ENCODE results near the gene KATNB1.
"Not testable (repeated sequence)": the region's sequence is repeated elsewhere in the genome, so short reads cannot be mapped to it uniquely, and the experiment has no call there.

Gene KATNB1

DNA sequence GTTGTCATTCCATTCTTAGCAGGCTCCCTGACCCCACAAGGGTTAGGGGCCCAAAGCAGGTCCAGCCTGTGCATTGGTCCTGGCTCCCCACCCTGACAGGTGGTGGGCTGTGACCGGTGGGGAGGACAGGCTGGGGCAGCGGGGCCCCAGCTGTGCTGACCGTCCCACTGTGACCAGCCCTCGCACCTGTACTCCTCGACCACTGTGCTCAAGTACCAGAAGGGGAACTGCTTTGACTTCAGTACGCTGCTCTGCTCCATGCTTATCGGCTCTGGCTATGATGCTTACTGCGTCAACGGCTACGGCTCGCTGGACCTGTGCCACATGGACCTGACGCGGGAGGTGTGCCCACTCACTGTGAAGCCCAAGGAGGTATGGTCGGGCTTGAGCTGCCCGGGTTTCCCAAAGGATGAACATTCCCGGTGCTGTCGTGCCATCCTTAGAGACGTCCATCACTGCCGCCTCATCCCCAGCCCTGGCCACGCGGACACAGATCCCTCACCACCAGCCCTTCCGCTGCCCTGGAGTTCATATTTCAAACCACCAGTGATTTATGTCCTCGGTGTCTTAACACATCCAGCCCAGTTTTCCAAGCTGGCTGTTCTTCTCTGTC lies 33.7 kb upstream of the KATNB1 start:
- no peak for DNase-seq

DNA sequence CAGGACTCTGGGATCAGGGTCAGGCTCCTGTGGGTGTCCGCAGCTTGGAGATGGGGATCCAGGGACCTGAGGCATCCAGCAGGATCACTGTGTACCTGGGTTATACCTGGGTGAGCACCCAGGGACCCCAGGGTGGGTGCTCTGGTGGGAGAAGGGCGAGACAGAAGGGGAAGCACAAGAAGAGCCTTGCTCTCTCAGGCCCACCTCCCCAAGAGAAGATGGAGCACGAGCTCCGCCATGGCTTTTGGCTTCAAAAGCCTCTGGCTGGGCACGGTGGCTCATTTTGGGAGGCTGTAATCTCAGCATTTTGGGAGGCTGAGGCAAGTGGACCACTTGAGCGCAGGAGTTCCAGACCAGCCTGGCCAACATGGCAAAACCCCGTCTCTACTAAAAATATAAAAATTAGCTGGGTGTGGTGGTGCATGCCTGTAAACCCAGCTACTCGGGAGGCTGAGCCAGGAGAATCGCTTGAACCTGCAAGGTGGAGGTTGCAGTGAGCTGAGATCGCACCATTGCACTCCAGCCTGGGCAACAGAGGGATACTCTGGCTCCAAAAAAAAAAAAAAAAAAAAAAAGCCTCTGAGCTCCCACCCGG lies 32.1 kb upstream of the KATNB1 start:
- no peak for DNase-seq

DNA sequence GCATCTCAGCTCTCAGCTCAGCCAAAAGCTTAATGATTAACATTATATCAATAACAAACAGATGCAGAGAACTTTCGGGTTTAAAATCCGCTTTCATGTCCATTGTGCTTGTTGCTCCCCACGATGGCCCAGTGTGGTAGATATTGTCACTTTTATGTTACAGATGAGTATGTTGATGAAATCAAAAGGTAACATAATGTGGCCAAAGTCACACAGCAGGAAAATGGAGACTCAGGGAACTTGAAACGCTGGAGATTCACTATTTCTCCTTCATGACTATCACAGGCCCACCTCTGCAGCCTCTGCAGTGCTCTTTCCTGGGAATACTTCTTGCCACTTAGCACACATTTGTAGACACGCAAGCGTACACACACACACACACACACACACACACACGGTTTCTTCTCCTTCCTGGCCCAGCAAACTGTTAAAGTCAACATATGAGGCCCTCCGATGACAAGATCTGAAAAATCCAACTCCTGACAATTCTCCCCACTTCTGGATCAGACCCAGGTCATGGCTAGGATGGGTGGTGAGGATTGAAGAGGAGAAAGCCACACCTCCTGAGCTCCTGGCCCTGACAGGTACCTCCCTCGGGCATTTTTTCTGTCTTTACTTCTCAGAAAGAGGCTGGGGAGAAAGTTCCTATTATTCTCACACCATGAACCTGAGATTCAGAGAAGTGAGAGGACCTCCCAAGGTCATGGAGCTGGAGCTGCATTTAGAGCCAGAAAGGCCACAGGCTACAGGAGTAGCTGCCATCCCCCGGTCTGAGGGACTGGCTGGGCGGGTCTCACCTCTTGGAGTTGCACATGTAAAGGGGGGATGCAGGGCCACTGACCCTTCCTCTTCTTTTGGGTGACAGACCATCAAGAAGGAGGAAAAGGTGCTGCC lies 31.3 kb upstream of the KATNB1 start:
- DNase-seq = no peak

DNA sequence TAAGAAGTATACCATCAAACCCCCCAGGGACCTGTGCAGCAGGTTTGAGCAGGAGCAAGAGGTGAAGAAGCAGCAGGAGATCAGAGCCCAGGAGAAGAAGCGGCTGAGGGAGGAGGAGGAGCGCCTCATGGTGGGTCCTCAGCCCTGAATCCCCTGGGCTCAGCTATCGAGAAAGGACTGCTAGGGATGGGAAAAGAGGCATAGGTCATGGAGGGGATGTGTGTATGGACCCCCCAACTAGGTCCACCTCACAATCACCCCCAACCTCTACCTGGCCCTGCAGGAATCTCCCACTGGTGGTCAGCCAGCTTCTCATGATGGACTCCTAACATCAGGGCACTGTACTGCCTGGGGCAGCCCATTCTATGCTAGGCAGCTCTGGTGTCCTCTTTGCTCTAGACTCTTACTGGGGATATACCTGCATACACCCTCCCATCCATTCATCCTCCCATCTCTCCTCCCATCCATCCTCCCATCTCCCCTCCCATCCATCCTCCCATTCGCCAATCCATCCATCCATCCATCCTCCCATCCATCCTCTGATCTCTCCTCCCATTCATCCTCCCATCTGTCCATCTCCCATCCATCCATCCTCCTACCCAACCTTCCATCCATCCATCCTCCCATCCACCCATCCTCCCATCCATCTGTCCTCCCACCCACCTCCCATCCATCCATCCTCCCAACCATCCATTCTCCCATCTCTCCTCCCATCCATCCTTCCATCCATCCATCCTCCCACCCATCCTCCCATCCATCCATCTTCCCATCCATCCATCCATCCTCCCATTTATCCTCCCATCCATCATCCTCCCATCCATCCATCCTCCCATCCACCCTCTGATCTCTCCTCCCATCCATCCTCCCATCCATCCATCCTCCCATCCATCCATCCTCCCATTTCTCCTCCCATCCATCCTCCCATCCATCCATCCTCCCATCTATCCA lies 30.4 kb upstream of the KATNB1 start:
- no peak for DNase-seq

DNA sequence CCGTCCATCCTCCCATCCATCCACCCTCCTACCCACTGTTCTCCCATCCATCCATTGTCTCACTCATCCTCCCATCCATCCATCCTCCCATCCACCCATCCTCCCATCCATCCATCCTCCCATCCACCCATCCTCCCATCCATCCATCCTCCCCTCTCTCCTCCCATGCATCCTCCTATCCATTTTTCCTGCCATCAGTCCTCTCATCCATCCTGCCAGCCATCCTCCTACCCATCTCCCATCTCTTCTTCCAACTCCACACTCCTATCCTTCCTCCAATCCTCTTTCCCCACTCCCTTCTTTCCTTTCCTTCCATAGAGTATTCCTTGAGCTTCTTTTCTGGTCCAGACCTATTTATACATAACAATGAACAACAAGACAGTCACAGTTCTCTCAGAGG lies 28.9 kb upstream of the KATNB1 start:
- DNase-seq = no peak

DNA sequence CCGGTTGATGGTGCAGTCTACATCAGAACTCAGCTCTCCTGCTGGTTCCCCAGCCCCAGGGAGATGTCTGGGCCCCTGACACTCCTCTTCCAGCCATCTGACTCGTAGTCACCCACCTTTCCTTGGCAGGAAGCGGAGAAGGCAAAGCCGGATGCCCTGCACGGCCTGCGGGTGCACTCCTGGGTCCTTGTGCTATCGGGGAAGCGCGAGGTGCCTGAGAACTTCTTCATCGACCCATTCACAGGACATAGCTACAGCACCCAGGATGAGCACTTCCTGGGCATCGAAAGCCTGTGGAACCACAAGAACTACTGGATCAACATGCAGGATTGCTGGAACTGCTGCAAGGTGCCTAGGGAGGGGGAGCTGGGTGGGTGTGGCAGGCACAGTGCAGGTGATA lies 28.2 kb upstream of the KATNB1 start:
- DNase-seq = no peak

DNA sequence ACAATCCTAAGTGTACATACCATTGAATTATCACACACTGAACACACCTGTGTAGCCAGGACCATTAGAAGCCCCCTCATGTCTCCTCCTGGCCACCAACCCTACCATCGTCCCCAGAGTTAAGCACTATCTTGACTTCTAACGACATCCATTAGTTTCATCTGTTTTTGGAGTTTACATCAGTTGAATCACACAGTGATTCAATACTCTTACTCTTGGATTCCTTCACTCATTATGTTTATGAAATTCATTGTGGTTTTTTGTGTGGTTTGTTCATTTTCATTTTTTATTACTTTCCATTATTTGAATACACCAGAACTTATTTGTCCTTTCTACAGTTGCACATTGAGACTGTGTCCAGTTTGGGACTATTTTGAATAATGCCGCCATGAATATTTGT lies 27.4 kb upstream of the KATNB1 start:
- no peak for DNase-seq

DNA sequence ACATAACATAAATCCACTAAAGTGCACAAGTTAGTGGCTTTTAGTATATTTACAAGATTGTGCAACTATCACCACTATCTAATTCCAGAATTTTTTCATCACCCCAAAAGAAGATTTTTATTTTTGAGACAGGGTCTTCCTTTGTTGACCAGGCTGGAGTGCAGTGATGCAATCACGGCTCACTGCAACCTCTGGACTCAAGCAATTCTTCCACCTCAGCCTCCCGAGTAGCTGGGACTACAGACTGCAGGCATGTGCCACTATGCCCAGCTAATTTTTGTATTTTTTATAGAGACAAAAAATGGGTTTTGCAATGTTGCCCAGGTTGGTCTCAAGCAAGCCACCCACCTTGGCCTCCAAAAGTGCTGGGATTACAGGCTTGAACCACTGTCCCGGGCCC lies 25.9 kb upstream of the KATNB1 start:
- no peak for DNase-seq

DNA sequence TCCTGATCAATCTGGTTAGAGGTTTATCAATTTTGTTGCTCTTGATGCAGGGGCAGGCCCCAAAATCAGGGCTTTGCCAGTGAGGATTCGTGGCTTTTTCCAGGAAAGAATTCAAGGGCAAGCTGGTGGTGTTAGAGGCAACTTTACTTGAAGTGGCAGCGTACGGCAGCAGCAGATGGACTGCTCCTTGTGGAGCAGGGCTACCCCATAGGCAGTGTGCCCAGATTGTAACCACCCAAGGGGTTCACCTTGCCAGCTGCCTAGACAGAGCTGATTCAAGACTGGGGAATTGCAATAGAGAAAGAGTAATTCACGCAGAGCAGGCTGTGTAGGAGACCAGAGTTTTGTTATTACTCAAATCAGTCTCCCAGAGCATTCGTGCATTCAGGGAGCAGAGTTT lies 24.2 kb upstream of the KATNB1 start:
- DNase-seq = no peak

DNA sequence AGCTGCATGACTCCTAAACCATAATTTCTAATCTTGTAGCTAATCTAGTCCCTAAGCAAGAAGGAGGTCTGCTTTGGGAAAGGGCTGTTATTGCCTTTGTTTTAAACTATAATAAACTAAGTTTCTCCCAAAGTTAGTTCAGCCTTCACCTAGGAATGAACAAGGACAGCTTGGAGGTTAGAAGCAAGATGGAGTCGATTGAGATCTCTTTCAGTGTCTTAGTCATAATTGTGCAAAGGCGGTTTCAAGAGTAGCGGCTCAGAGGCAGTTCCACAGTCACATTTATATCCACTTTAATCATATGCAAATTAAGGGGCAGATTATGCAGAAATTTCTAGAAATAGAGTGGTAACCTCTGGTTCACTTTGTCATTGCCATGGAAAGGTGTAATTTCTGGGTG lies 23.6 kb upstream of the KATNB1 start:
- no peak for DNase-seq

DNA sequence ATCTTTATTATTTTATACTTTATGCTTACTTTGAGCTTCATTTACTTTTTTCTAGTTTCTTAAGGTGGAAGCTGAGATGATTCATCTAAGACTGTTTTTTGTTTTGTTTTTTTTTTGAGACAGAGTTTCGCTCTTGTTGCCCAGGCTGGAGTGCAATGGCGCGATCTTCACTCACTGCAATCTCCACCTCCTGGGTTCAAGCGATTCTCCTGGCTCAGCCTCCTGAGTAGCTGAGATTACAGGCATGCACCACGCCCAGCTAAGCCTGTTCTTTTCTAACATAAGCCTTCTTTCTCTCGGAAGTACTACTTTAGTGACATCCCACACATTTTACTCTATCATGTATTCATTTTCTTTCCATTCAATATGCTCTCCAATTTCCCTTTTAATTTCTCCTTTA lies 23.0 kb upstream of the KATNB1 start:
- not testable (repeated sequence) for DNase-seq

DNA sequence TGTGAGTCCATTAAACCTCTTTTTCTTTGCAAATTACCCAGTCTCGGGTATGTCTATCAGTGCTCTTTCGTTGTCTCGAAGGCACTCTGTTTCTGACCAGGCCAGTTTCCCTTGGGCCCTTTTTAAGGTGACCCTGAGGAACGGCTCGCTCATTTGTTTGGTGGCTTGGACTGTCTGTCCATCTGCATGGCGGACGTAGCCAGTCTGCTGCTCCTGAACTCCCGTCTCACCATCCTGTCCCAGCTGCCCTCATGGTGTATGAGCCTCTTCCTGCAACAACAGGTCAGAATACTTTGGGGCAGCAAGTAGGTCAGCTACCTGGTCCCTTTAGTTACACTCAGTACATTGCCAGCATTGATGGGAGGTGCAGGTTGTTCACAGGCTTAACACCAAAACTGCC lies 22.0 kb upstream of the KATNB1 start:
- DNase-seq = no peak

DNA sequence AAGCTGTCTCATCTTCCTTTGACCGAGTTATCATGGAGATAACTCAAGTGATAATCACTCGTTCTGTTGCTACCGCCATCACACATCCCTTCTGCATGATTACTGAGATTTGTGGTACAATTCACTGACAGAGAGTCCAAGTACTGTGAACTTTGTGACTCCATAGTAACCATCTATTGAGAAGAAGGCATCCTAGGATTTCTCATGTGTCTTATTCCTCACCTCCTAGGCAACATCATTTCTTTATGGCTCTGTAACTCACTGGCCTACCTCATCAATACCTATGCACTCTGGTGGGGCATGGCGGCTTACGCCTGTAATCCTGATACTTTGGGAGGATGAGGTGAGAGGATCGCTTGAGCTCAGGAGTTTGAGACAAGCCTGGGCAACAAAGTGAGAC lies 21.5 kb upstream of the KATNB1 start:
- DNase-seq = no peak

DNA sequence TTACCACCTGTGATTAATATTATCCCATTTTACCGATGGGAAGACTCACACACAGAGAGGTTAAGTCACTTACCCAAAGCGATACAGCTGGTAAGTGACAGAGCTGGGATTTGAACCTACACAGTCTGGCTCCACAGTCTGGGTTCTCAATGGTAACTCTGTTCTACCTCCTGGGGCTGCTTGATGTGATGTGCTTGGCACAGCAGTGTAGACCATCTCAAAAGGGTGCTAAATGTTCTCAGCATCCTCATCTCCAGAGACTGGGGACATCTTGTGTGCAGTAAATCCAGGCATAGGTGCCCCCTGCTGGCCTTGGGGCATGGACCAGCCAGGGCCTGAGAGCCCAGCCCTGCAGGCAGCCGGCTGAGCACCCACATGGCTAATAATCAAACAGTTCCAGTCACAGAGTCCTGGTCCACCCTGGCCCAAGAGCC lies 15.4 kb upstream of the KATNB1 start:
- DNase-seq = peak; percentile 50 to 74

DNA sequence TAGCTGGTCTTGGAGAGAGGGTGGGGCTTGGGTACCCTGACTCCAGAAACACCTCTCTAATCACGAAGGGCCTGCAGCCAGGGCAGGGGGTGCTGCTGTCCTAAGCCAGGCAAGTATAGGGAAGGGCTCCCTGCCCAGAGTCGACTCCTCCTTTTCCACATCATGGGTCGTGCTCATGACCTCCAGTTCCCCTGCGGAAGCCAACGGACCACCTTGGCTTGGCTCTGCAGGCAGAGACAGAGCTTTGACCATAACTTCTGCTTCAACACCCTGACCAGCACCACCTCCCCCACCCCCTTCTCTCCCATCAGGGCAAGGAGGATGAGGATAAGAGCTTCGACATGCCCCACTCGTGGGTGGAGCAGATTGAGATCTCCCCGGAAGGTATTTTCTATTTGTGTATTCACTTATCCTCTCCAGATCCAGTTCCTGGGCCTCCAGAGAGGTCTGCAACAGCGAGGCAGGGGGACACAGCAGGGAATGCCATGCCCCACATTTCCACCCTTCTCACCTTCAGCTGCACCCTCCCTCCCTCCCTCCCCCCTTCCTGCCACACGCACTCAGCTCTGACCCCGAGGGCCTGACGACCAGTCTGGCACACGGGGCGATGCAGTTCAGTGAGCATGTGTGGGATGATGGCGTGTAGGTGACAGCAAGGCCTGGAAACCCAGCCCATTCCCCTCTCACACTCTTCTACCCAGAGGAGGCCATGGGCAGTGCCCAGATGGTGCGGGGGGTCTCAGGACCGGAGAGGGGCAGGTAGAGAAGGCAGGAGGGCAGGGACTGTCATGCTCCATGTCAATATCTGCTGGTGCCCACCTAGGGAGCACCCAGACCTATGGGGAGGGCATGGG lies 14.0 kb upstream of the KATNB1 start:
- no peak for DNase-seq

DNA sequence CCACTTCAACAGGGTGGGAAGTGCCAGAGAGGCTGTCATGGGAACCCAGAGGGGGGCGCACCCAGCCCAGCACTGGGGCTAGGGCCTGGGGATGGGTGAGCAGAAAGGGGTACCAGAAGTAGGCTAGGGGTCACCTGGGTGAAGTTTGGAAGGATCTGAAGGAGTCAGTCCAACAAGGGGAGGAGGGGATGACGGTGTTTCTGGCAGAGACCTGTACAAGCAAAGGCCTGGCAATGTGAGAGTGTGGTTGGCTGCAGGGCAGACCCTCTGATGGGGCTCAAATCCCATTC lies 13.4 kb upstream of the KATNB1 start:
- no peak for DNase-seq

DNA sequence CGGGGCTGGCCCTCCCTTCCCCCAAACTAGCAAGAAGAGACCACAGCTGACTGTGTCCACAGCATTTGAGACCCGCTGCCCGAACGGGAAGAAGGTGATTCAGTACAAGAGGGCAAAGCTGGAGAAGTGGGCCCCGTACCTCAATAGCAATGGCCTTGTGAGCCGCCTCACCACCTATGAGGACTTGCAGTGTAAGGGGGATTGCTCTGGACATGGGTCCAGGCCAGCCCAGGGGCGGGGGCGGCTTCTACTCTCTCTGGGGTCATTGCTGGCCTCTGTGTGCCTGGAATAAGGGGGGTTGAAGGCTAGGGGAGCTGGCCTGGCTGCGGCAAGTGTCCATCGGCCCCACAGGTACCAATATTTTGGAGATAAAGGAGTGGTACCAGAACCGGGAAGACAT lies 12.9 kb upstream of the KATNB1 start:
- DNase-seq = no peak

DNA sequence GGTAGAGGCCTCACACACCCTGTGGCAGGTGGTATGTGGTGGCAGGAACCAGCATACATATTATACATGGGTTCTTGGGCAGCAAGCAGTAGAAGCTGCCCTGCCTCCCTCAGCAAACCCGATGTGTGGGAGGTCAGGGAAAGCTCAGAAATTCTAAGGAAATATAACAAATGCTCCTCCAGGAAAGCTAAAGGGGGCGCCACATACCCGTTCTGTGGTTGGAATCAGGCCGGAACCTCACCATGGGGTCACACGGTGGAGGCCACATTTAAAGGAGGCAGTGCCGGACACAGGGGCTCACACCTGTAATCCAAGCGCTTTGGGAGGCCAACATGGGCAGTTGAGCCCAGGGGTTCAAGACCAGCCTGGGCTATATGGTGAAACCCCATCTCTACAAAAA lies 12.4 kb upstream of the KATNB1 start:
- DNase-seq = peak in 1 of 2 donors; percentile 11

DNA sequence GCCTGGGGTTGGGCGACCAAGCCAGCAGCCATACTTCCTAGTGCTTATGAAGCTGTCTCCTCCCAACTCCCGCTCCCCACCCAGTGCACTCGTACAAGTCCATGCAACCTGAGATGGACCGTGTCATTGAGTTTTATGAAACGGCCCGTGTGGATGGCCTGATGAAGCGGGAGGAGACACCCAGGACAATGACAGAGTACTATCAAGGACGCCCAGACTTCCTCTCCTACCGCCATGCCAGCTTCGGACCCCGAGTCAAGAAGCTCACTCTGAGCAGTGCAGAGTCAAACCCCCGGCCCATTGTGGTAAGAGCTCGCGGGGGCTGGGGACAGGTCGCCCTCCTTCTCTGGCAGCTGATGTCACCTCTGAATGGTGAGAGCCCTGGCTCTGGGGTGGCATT lies 11.0 kb upstream of the KATNB1 start:
- no peak for DNase-seq

DNA sequence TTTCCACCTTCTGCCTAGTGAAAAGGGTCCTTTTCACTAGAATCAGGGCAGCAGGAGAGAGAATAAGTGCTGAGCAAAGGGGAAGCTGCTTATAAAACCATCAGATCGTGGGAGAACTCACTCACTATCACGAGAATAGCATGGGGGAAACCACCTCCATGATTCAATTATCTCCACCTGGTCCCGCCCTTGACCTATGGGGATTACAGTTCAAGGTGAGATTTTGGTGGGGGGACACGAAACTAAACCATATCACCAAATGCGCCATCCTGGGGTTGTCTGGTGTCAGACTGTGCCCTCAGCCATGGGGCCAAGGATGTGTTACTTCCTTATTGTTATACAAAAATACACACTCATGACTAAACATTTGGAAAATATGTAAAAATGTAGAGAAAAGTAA lies 10.4 kb upstream of the KATNB1 start:
- peak in 1 of 2 donors; percentile 33 for DNase-seq

DNA sequence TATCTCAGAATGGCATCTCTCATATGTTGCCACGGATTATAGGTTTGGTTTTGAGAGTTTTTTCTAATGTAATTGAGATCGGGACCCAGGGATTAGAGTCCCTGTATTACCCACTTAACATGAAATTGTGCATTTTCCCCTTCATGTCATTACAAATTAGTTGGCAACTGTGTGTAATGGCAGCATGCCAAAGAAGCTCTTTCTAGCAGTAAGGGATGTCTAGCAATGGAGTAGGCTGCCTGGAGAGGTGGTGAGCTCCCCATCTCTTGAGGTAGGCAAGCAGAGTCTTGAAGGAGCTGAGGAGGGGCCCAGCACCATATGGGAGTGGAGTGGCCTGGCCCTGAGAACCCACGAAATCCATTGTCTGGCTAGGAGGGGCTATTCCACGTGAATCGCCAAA lies 10.0 kb upstream of the KATNB1 start:
- no peak for DNase-seq

DNA sequence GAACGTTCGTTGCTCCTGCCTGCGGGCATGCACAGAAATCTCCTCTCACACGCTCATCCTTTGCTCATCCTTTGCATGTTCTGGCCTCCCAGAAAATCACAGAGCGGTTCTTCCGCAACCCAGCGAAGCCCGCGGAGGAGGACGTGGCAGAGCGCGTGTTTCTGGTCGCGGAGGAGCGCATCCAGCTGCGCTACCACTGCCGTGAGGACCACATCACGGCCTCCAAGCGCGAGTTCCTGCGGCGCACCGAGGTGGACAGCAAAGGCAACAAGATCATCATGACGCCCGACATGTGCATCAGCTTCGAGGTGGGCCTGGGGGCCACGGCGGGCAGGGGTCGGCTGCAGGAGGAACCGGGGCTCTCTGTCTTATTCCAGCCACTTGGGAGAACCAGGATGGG lies 9.6 kb upstream of the KATNB1 start:
- no peak for DNase-seq

Measured in inflammatory macrophage treated with lipopolysaccharide for 1 hour (primary cell).